GM12874 (cell line): Measurements from ENCODE around the gene LILRA5.

Experiments used
- TF ChIP-seq, protein P1 (sequence below): IDR thresholded peaks from 2 replicates; pipeline ENCODE4 v1.5.1; 2011; ENCODE audit warnings: low read depth, mild to moderate bottlenecking, control low read depth, low read length, moderate library complexity; ENCODE audit not compliant: insufficient read depth

The LILRA5 gene

DNA sequence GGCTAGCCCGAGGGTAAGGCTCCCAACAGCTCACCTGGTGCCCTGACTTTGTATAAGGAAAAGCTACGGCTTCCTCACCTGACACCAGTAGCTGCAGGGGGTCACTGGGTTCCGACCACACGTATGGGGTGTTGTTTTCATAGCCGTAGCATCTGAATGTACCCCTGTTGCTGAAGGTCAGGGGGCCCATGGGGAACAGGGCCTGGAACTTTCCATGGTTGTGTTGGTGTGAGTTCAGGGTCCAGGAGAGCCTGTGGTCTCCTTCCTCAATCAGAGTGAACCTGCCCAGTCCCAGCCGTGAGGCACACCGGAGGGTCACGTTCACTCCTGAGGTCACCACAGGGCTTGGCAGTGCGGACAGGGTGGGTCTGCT lies 24.9 kb upstream of the LILRA5 start:
- TF ChIP-seq, protein P1, sequence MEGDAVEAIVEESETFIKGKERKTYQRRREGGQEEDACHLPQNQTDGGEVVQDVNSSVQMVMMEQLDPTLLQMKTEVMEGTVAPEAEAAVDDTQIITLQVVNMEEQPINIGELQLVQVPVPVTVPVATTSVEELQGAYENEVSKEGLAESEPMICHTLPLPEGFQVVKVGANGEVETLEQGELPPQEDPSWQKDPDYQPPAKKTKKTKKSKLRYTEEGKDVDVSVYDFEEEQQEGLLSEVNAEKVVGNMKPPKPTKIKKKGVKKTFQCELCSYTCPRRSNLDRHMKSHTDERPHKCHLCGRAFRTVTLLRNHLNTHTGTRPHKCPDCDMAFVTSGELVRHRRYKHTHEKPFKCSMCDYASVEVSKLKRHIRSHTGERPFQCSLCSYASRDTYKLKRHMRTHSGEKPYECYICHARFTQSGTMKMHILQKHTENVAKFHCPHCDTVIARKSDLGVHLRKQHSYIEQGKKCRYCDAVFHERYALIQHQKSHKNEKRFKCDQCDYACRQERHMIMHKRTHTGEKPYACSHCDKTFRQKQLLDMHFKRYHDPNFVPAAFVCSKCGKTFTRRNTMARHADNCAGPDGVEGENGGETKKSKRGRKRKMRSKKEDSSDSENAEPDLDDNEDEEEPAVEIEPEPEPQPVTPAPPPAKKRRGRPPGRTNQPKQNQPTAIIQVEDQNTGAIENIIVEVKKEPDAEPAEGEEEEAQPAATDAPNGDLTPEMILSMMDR: no peak

DNA sequence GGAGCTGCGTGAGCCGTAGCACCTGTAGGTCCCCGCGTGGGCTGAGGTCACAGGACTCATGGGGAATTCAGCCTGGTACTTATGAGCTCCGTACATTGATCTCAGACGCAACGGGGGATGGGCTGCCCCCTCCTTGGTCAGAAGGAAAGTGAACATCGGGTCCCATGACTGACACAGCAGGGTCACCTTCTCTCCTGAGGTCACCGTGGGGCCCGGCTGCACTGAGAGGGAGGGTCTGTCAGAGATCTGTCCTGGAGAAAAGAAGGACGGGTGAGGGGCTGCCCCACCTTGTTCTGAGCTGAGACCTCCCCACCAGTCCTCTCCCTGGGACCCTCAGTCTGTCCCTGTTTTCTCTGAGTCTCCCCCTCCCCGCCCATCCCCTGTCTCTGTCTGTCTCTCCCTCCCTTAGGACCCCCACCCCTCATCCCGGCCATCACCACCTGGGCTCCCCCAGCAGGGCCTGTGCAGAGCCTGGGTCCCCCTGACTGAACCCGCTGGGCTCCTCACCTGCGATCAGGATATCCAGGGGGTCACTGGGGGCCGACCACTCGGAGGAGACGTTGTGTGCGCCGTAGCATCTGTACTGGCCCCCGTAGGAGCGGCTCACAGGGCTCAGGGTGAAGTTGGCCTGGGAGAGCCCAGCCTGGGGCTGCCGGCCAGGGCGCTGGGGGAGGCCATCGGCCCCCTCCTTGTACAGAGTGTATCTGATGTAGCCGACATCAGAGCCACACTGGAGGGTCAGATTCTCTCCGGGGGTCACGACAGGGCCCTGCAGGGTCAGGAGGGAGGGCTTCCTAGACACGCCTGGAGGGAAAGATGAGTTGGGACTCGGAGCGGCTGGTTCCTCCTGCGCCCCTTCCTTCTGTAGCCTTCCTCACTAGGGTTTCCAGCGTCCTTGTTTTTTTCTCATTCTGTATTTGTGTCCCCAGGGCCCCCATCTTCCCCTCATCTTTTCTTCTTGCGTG lies 24.2 kb upstream of the LILRA5 start:
- TF ChIP-seq, protein P1: no peak

DNA sequence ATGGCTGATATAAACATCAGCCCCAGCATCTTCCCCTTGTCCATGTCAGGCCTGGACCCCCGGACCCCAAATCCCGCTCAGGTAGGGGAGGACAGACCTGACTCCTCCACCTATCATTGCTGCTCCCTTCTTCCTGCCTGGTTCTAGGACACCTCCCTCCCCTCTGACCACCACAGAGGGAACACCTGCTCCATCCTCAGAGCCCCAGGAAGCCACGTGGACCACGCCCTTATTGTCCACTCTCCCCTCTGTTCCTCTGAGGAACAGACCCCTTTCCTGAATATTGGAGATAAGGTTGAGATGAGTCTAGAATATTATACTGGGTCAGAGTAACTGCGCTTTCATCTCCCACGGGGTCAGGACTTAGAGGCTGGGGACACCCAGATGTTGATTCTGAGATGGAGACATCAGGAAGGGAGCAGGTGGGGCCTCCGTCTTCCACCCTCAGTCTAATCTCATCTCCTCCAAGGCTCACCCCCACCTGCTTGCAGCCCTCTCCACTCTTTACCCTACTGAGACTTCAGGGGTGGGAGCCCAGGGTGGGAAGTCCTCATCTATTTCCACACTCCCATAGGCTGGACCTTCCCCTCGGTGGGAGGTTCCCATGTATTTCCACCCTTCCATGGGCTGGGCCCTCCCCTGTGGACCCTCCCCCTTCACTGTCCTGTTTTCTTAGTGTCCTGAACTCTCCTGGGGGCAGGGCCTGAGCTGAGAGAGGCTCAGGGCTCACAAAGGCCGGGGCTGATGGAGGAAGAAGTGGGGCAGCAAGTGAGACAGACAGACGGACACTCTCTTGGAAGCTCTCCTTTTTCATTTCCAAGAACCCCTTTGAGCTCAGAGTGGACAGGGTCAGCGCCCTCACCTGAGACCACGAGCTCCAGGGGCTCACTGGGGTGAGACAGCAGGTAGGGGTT lies 23.3 kb upstream of the LILRA5 start:
- TF ChIP-seq, protein P1: no peak

DNA sequence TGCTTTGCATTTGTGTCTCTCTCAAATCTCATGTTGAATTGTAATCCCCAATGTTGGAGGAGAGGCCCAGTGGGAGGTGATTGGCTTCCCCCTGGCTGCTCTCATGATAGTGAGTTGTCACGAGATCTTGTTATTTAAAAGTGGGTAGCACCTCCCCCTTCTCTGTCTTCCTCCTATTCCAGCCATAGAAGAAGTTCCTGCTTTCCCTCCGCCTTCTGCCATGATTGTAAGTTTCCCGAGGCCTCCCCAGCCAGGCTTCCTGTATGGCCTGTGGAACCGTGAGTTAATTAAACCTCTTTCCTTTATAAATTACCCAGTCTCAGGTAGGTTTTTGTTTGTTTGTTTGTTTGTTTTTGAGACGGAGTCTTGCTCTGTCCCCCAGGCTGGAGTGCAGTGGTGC lies 22.2 kb upstream of the LILRA5 start:
- TF ChIP-seq, protein P1: no peak

DNA sequence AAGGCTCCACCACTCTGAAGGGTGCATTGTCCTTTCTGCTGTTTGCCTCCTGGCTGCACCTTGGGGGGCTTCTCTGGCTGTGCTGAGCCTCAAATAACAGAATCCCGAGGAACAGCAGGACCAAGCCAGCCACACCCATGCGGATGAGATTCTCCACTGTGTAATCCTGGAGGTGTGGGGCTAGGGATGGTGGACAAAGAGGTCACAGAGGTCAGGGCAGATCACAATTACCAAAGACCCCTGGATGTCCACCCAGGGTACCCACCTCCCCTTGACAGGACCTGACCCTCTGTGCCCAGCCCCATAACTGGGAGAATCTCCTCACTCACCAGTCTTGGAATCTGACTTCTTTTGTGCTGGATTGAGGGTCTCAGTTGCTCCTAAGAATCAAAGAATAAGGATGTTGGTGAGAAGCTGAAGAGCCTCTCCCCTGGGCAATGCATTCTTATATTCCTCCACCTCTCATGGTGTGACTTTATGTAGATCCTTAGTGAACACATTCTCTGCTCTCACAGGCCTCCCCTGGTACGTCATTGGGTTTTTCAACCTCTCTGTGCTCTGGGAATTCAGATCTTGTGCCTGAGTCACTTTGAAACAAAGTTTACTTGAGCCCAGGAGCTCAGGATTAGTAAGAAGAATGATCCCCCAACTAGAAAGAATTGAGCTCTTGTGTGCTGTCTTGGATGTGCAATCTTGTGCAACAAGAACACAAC lies 20.8 kb upstream of the LILRA5 start:
- TF ChIP-seq, protein P1: no peak

DNA sequence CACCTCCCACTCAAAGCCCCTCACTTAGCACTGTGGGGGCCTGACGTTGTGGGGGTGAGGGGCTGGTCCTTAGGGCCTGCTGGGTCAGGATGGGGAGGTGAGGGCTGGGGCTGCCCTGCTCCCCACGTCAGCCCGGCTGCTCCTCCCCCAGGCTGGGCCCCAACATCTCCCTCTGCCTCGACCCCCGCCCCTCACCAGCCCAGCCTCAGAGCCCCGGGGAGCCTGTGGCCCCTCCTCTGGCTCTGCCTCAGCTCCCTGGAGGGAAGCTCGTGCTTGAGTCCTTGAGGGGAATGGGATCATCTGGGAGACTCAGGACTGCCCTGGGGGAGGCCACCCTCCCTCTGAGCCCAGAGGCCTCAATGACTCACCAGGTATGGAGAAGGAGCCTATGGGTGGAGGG lies 19.2 kb upstream of the LILRA5 start:
- TF ChIP-seq, protein P1: no peak
